GM23248 (cell line): ENCODE measurements around the gene TSEN2.
"Not testable (repeated sequence)": the region's sequence is repeated elsewhere in the genome, so short reads cannot be mapped to it uniquely, and the experiment has no call there.

Source experiments
- EZH2 ChIP-seq: fragments of 200-600 bp; sonication (generic); IDR thresholded peaks from 2 replicates; pipeline ENCODE4 v1.6.1; 2018; ENCODE audit warnings: antibody characterized with exemption, mild to moderate bottlenecking; ENCODE audit not compliant: insufficient read depth, poor library complexity, severe bottlenecking
- EZH2phosphoT487 ChIP-seq: fragments of 200-600 bp; sonication (generic); IDR thresholded peaks from 2 replicates; pipeline ENCODE4 v1.6.1; 2018; ENCODE audit warnings: antibody characterized with exemption, moderate library complexity, mild to moderate bottlenecking, low read depth; ENCODE audit not compliant: insufficient read depth

GRCh38 chr3:12448404-12449202 lies 35.7 kb upstream of the TSEN2 start:
- TF ChIP-seq EZH2, EZH2phosphoT487: not testable (repeated sequence)
